ENCODE measurements around the gene TRIM25.

The TRIM25 gene

DNA sequence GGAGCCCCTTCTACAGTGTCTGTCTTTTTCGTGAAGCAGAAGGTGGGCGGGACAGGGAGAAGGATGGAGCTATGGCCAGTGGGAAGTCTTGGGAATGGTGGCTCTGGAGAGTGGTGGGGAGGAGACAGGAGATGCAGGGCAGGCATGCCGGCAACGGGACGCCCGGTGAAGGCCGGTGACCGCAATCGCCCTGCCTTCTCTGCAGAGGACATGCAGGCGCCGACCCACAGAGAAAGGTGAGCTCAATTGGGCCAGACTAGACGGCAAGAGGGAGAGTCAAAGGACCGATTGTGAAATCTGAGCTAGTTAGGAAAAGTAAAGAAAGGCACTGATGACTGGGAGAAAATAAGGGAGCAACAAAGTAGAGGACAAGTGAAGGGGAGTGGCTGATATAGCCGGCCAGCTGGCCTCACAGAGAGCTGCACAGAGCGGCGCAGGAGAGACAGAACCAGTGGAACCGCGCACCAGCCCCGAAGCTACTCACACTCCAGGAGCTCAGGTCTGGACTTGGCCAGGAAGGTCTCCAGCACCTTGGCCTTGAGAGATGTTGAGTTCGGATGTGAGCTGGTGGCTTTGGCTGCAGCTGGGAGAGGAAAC lies 18.9 kb downstream of the TRIM25 start:
- TF ChIP-seq, protein P1, sequence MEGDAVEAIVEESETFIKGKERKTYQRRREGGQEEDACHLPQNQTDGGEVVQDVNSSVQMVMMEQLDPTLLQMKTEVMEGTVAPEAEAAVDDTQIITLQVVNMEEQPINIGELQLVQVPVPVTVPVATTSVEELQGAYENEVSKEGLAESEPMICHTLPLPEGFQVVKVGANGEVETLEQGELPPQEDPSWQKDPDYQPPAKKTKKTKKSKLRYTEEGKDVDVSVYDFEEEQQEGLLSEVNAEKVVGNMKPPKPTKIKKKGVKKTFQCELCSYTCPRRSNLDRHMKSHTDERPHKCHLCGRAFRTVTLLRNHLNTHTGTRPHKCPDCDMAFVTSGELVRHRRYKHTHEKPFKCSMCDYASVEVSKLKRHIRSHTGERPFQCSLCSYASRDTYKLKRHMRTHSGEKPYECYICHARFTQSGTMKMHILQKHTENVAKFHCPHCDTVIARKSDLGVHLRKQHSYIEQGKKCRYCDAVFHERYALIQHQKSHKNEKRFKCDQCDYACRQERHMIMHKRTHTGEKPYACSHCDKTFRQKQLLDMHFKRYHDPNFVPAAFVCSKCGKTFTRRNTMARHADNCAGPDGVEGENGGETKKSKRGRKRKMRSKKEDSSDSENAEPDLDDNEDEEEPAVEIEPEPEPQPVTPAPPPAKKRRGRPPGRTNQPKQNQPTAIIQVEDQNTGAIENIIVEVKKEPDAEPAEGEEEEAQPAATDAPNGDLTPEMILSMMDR (conservative IDR thresholded peaks at IDR 0.05; ENCODE audit: low read length), result no peak
- DNase-seq (ENCODE audit: low read depth), result no peak
- H3K4me3 ChIP-seq (ENCODE audit: low read length), result no peak overlapping the region

DNA sequence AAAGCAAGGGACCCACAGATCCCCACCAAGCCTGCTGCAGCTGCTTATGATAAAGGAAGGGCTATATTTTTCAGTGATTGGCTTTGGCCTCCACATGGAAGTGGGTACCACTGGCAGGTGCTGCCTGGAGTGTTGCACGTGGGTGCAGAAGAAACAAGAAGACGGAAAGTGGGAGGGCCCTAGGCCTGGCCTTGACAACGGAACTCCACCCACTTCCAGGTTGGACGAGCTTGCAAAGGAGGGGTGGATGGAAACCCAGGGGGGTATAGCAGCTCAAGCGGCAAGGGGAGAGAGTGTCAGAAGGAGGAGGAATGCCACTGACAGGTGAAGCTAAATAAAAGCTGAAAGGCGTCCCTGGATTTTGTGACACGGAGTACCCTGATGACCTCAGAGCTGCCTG lies 20.3 kb downstream of the TRIM25 start:
- no peak for DNase-seq (ENCODE audit: low read depth)
- H3K4me3 ChIP-seq (ENCODE audit: low read length), result no peak overlapping the region

GRCh38 chr17:56892333-56892732 lies 21.5 kb downstream of the TRIM25 start:
- no peak overlapping the region for H3K4me3 ChIP-seq (ENCODE audit: low read length)
- no peak for DNase-seq (ENCODE audit: low read depth)
- TF ChIP-seq, protein P1 (conservative IDR thresholded peaks at IDR 0.05; ENCODE audit: low read length), result no peak

More for the DNA sequence above, 20.3 kb downstream of the TRIM25 start:
- TF ChIP-seq, protein P1 (conservative IDR thresholded peaks at IDR 0.05; ENCODE audit: low read length), result no peak

DNA sequence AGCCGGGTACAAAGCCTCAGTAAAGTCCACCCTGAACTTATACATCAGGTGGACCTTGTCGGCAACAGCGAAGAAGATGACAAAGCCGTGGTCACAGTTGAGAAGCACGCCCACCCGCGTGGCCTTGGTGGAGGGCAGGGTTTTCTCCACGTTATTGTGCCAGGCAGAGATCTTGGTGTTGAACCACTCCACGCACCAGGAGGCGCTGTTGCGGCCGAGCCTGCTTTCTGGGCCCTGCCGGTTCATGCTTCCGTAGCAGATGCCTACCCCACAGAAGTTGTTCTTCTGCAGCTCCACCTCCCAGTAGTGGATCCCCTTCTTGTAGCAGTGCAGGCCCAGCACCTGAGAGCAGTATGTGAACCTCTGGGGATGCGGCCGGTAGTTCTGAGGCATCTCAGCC lies 22.1 kb downstream of the TRIM25 start:
- no peak for DNase-seq (ENCODE audit: low read depth)
- TF ChIP-seq, protein P1 (conservative IDR thresholded peaks at IDR 0.05; ENCODE audit: low read length), result peak; percentile 41

GRCh38 chr17:56890906-56891674 lies 22.8 kb downstream of the TRIM25 start:
- no peak overlapping the region for H3K4me3 ChIP-seq (ENCODE audit: low read length)
- DNase-seq (ENCODE audit: low read depth), result no peak
- TF ChIP-seq, protein P1 (conservative IDR thresholded peaks at IDR 0.05; ENCODE audit: low read length), result no peak

More for the DNA sequence above, 22.1 kb downstream of the TRIM25 start:
- H3K4me3 ChIP-seq (ENCODE audit: low read length), result no peak overlapping the region

- TF ChIP-seq, protein P1 (conservative IDR thresholded peaks at IDR 0.05; ENCODE audit: low read length), result no peak
- H3K4me3 ChIP-seq (ENCODE audit: low read length), result no peak overlapping the region
- DNase-seq (ENCODE audit: low read depth), result no peak
Observed at GRCh38 chr17:56890390-56890789, 23.5 kb downstream of the TRIM25 start.
